ENCODE measurements around the gene PTPN11.

- no peak for TF ChIP-seq CTCF (conservative IDR thresholded peaks at IDR 0.05; ENCODE audit: low read length)
- no peak for TF ChIP-seq EZH2phosphoT487 (IDR thresholded peaks at IDR 0.05; ENCODE audit: borderline replicate concordance)
These were observed 108.8 kb downstream of the PTPN11 start for GRCh38 chr12:112527501-112527900.
